GOT3 (cell line): Measurements from ENCODE around the gene MYO1F.
"Not testable (repeated sequence)": the region's sequence is repeated elsewhere in the genome, so short reads cannot be mapped to it uniquely, and the experiment has no call there.

Source experiments
- DNase-seq: peaks from one replicate; lab custom pipeline; 2025; ENCODE audit warnings: mixed read lengths; lab: John Stamatoyannopoulos, UW

MYO1F gene

DNA sequence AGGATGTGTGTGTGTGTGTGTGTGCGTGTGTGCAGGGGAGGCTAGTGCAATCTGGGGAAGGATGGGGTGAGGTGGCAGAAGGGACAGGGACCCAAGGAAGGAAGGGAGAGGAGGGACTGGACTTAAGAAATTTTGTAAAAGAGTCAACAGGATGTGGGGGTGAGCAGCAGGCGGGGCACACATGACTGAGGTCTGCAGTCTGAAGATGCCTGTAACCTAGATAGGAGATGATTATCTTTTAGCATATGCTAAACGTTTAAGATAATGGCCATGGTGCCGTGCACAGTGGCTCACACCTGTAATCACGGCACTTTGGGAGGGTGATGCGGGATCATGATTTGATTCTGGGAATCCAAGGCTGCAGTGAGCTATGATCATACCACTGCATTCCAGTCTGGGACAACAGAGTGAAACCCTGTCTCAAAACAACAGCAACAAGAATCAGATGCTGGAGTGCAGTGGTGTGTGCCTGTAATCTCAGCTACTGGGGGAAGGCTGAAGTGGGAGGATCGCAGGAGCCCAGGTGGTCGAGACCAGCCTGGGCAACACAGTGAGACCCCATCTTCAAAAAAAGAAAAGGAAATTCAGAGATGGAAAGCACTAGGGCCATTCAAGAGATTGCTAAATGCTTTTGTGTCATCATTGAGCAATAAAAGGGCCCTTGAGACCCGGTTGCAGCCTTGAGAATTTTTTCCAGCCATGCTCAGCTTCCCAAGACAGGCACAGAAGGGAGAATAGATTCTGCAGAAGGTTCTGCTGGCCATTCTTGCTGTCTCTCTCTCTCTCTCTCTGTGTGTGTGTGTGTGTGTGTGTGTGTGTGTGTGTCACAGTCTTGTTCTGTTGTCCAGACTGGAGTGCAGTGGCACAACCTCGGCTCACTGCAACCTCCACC is 59.4 kb downstream of the MYO1F start:
- no peak for DNase-seq

- no peak for DNase-seq
These were observed 61.9 kb downstream of the MYO1F start for GRCh38 chr19:8515317-8515716.

DNA sequence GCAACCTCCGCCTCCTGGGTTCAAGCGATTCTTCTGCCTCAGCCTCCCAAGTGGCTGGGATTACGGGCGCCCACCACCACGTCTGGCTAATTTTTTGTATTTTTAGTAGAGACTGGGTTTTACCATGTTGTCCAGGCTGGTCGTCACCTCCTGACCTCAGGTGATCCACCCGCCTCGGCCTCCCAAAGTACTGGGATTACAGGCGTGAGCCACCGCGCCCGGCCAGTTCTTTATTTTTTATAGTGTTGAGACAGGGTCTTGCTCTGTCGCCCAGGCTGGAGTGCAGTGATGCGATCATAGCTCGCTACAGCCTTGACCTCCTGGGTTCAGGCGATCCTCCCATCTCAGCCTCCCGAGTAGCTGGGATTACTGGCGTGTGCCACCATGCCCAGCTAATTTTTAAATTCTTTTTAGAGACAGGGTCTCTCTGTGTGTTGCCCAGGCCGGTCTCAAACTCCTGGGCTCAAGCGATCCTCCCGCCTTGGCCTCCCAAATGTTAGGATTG is 62.7 kb downstream of the MYO1F start:
- DNase-seq, result not testable (repeated sequence)

DNA sequence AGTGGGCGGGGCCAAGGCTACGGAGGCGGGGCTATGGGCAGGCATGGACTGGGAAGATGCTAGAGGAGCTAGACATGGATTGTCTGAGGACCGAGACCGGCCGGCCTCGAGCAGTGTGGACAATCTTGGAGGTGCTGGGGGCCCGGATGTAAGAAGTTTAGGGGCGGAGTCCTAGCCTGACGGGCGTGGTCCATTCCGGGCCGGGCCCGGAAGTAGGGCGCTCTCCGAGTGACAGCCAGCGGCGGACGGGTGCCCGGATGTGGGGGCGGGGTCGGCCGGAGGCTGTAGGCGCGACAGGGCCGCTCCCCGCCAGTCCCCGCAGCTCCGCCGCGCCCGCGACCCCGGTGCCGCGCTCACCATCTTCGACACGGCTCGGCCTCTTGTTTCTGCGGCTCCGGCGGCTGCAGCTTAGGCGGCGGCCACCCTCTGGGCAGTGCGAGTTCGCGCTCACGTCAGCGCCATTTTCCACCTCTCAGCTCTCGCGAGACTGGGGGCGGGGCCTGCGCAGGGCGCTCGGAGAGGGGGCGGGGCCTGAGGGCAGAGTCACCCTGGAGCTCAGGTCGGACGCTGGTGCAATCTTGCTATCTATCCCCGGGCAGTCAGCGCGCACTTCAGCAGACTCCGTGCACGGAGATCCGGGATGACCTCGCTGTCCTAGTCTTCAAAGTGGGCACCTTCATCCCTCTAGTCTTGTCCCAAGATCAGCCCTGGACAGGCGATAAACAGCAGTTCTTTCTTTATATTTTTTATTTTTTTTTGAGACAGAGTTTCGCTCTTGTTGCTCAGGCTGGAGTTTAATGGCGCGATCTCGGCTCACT is 63.3 kb downstream of the MYO1F start, which contains the start of gene ZNF414:
Gene ZNF414 (minus strand): TSS at position 481 of the 818 bp plus-strand sequence. CDS start 121 bp downstream, at position 360.
- DNase-seq, result peak; percentile 87

DNA sequence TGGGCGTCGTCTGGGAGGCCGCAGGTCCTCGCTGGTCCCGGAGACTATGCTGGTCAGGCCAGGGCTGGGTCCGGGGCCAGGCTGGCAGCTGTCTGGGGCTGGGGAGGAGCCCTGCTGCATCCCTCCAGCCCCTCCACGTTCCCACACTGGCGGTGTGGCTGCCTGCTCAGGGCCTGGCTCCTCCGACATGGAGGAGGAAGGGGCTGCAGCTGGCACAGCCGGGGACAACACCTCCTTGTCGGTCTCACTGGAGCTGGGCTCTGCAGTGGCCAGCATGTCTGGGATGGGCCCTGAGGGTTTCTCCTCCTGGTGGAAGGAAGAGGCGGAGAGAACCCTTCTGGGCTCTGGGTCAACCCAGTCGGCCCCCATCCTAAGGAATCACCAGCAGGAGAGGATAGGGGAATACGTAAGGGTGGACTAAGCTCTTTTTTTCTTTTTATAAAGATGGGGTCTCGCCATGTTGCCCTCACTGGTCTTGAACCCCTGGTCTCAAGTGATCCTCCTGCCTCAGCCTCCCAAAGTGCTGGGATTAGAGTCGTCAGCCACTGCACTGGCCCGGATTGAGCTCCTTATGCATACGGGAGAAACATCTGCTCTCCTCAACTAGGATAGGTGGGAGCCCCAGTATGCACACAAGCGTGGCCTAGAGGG is 64.1 kb downstream of the MYO1F start:
- DNase-seq, result no peak

DNA sequence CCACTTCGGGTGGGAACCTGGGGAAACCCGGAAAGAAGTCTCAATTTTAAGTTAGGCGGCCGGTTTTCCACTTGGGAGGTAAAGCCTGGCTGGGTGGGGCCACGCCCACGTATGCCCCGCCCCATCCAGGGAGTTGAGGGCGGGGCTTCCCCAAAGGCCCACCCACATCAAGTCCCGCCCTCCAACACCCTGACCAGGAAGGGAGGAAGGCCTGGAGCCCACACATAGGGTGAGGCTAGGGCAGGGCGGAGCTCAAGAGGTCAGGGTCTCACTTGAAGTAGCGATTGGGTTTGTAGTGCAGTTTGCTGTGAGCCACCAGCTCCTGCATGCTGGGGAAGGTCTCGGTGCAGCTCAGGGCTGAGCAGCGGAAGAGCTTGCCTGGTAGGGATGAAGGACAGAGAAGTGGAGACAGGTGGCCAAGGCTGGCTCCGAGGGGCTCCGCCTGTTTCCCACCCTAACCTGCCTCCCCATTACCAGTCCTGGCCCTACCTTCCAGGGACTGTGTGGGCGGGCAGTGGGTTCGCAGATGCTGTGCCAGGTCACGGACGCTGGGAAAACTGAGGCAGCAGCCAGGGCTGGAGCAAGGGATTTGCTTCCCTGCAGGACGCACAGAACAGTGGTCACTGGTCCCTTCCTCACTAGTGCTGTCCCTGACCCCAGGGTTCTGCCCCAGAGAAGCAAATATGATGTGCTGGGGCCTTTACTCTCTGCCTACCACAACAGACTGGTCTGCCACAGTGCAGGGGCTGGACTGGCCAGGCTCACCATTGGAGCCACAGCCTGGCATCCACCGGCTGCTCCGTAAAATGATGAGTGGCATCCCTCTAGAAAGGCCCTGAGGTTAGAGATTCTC is 64.9 kb downstream of the MYO1F start:
- DNase-seq, result no peak

- DNase-seq, result no peak
These were observed 65.6 kb downstream of the MYO1F start for GRCh38 chr19:8511573-8512101.

GRCh38 chr19:8510589-8511115 is 66.6 kb downstream of the MYO1F start:
- DNase-seq, result no peak

DNA sequence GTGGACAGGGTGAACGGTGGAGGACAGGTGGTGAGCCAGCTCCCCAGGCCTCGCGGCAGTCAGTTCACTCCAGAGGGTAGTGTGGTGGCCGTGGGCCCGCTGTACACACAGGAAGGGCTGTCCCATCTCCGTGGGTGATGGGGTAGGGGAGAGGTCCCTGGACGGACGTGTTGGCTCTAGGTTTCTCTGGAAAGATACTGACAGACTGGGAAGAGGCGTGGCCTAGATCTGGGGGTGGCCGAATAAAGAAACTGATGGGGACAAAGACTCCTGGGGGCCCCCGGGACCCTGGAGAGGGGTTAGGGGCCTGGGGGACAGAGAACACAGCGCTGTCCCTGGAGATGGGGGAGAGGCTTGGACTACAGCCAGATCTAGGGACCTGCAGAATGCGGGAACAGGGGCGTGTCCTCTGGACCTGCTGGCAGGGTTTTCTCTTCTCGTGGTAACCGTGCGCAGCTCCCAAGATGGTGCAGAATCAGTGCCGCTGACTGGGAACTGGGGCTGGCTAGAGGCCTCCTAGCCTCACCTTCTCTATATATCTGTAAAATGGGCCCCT is 70.8 kb downstream of the MYO1F start:
- DNase-seq, result no peak

DNA sequence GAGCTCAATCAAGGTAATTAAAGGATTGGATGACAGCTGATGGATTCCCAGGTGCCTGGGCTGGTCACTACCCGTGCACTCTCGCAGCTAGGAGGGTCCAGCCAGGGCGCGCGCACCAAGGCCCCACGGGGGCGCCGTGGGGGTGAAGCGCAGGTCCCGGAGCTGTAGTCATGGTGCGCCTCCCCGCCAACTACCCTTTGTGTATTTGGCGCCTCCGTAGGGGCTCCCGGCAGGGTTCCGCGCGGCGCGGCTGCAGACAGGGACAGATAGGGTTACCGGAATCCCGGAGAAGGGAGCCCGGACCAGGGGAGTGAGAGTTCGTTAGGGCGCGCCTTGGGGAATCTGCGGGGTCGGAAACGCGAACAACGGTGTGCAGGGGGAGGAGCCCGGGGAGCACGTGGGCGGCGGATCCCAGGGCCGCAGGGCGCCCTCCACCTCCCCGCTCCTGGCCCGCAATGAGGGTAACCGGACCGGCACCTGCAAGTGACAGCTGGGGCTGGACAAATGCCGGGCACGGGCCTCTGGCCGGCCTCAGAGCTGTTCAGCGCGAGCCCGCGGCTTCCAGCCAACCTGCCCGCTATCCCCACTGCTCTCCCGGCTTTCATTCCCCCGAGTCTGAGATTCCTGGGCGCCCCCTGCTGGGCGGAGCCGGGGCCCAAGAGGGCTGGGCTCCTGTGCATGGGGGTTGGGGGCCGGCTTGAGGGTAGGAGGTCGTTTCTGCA is 71.4 kb downstream of the MYO1F start:
- DNase-seq, result no peak

DNA sequence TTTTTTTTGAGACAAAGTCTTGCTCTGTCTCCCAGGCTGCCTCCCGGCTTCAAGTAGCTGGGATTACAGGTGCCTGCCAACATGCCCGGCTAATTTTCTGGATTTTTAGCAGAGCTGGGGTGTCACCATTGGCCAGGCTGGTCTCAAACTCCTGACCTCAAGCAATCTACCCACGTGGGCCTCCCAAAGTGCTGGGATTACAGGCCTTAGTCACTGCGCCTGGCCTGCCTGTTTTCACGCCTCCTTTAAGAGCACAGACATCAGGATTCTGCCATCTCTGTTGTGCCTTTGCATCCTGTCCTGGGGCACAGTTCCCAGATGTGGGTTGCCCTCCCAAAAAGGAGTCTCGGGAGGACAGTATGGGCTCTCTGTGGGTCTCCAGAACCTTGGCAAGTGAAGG is 72.3 kb downstream of the MYO1F start:
- DNase-seq, result no peak

DNA sequence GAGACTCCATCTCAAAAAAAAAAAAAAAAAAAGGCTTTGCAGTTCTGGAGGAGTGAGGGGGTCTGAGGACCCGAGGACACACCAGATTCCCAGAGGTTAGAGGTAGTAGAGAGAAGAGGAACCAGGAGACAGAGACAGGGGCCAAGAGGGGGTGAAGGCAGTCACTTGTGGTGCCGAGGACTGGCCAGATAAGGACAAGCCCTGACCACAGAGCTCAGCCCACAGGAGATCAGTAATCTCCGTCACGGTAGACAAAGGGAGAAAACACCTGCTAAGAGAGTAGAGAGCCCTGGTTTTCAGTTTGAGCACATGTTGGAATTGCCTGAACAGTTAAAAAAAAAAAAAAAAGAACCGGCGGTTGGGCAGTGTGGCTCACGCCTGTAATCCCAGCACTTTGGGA is 73.1 kb downstream of the MYO1F start:
- no peak for DNase-seq

GRCh38 chr19:8503510-8503909 is 73.7 kb downstream of the MYO1F start:
- no peak for DNase-seq

DNA sequence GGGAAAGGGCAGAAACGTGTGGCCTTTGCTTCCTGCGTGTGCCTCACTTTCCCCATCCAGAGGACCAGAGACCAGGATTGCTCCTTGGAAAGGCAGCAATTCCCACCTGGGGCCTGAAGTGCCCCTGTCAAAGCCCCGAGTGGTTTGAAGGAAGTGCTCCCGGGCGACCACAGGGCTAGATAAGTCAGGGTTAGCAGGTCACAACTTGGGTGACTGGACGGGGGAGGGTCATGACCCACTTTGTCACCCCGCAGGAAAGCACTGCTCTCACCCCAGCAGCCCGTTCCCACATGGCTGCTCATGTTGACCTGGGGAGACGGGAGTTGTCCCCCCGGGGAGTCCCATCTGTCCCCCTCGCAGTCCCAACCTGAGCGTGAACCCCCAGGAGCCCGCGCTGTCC is 75.3 kb downstream of the MYO1F start:
- DNase-seq, result no peak

- no peak for DNase-seq
These were observed 75.7 kb downstream of the MYO1F start for GRCh38 chr19:8501516-8501915.

GRCh38 chr19:8500158-8500557 is 77.1 kb downstream of the MYO1F start:
- DNase-seq, result no peak

DNA sequence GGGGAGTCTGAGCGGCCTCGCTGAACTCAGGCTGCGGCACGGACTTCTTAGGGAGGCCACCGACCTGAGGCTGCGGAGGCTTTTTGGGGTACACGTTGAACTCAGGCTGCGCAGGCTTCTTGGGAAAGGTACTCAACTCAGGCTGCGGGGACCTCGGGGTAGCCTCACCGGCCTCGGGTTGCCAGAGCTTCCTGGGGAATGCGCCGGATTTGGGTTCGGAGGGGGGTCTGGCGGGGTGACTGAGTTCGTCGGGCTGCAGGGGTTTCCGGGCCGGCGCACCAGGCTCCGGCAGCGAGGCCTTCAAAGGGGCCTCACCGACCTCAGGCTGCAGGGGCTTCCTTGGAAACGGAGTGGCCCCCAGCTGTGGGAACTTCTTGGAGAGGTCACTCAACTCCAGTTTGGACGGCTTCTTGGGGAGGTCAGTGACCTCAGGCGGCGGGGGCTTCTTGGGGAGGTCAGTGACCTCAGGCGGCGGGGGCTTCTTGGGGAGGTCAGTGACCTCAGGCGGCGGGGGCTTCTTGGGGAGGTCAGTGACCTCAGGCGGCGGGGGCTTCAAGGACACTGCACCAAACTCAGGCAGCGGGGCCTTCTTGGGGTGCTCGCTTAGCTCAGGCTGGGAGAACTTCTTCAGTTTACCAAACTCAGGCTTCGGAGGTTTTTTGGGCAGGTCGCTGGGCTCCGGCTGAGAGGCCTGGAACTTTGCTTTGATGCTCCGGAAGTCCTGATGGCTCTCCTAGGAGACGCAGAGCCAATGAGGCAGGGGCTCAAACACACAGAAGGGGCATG is 78.0 kb downstream of the MYO1F start:
- no peak for DNase-seq

GRCh38 chr19:8498295-8498694 is 78.9 kb downstream of the MYO1F start:
- DNase-seq, result no peak

DNA sequence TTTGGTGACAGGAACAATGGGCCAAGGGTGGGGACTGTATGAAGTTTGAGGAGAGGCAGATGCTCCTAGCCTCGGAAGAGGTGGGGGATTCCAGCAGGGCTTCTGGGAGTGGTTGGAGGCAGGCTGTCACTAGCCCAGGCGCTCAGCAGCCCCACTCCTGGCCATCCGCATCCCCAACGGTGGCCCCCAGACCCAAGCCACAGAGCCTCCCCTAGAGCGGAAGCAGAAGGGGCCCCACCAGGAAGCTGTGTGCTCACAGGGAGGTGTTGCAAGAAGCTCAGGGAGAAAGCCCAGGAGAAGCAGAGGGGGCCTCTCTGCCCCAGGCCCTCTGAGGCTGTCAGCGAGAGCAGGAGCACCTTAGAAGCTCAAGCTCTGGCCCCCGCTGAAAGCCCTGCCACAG is 83.1 kb downstream of the MYO1F start:
- DNase-seq, result no peak
